Psoas muscle (tissue), 8 donors: ENCODE data around the gene PAQR4. TPM values are rescaled to one million over a fixed set of nuclear protein-coding genes. Genes with fewer than 3 reads are reported as not detected.

Source experiments
- ATAC-seq, 4 donors: fragments of 200-7000 bp; cut with Tn5 transposase; one replicate each; pipeline ENCODE4 v1.9.1; 2020; ENCODE audit warnings: moderate library complexity in 3 of 4, mild to moderate bottlenecking in 2 of 4
- DNase-seq, 2 donors: peaks; one replicate each; pipeline ENCODE4 v3.0.0-alpha.2; 2020
- H3K27ac ChIP-seq: fragments of 200-600 bp; one replicate; pipeline ENCODE4 v1.8.0; 2022
- H3K27me3 ChIP-seq, 3 donors: fragments of 200-600 bp in 1 of 3; one replicate each; pipeline versions ENCODE4 v1.6.1 to v1.8.0; 2013 to 2022; ENCODE audit warnings: low read length in 2 of 3, mild to moderate bottlenecking in 2 of 3, moderate library complexity in 1 of 3; ENCODE audit not compliant: insufficient read depth in 3 of 3
- H3K36me3 ChIP-seq, 2 donors: fragments of 200-600 bp in 1 of 2; one replicate each; pipeline versions ENCODE4 v1.6.1 to v1.8.0; 2013 to 2022; ENCODE audit warnings: low read depth in 1 of 2, mild to moderate bottlenecking in 1 of 2, moderate library complexity in 1 of 2; ENCODE audit not compliant: insufficient read depth in 1 of 2
- H3K4me1 ChIP-seq: fragments of 200-600 bp; one replicate; pipeline ENCODE4 v1.8.0; 2022
- H3K4me3 ChIP-seq: fragments of 200-600 bp; one replicate; pipeline ENCODE4 v1.8.0; 2022; ENCODE audit warnings: mild to moderate bottlenecking
- H3K9me3 ChIP-seq: fragments of 200-600 bp; one replicate; pipeline ENCODE4 v1.8.0; 2022
- CTCF ChIP-seq: fragments of 200-600 bp; IDR thresholded peaks from one replicate; pipeline ENCODE4 v1.8.0; 2022; ENCODE audit warnings: antibody characterized with exemption
- WGBS, 3 donors: extraction: QIAGEN DNeasy Blood & Tissue Kit; methylation state at CpG; one replicate each; pipeline versions ENCODE4 v1.1.6 to v1.1.7; 2013; 5-methylcytosine and 5-hydroxymethylcytosine counted together
- intact Hi-C, 2 donors: fragments of 100-400 bp; cut with DNase I; formaldehyde crosslinking; loops; one replicate each; pipeline versions ENCODE4 v1.11.0 to v1.14.2; 2022
- polyA plus RNA-seq, 3 donors: library from polyadenylated mRNA; stranded (reverse); fragments of 200-250 nt; gene quantifications; one replicate each; pipeline ENCODE4 v1.2.3, GENCODE V29; 2013
- total RNA-seq, 4 donors: library from RNA; stranded (reverse); fragmentation: NEBNext Ultra II Directional in 2 of 4; extraction: Animal tissue kit (Norgen Biotek cat#: 25700) in 2 of 4; gene quantifications; one replicate each; pipeline versions ENCODE4 v1.2.1 to v1.2.4, GENCODE V29; 2021 to 2023
- donor health status: healthy with polysubstance abuse.
- donor health status: DM: no; HTN: no; CAD: no; lungs with moderate emphysema.
- donor health status: Bipolar disorder and iron deficiency.
- donor health status: healthy.
- donor health status: DM: yes; HTN: yes; CAD: no.
- donor health status: DM: no; HTN: no; CAD: no.
- donor health status: DM: no; HTN: no; CAD: no.
- donor health status: DM: yes; HTN: yes; CAD: no.

The PAQR4 gene
- total and polyA plus RNA-seq, 7 donors, result 4.6 to 26.1 (median 12.3) TPM

GRCh38 chr16:2950353-2950724, 18.8 kb upstream of the PAQR4 start:
- ATAC-seq (no peak), DNase-seq (peak in 1 of 2 donors; percentile 27)
- H3K4me1 ChIP-seq, result peaks cover 20% of the 10 kb centered on the region
- peaks cover 0 to 6% (median 3%) of the 10 kb centered on the region in 3 donors for H3K27me3 ChIP-seq
- H3K36me3 ChIP-seq, result peaks cover 0 to 24% of the 10 kb centered on the region in 2 donors
- H3K9me3 ChIP-seq, result no peaks in the 10 kb centered on the region
- WGBS, 3 donors, result 91 to 95% (median 94%) methylated on average over 12 to 13 of the region's 13 CpGs
- intact Hi-C loops, result no loop called here
- TF ChIP-seq CTCF, result no peak
- no peak overlapping the region for H3K27ac ChIP-seq
- H3K4me3 ChIP-seq, result no peak overlapping the region

DNA sequence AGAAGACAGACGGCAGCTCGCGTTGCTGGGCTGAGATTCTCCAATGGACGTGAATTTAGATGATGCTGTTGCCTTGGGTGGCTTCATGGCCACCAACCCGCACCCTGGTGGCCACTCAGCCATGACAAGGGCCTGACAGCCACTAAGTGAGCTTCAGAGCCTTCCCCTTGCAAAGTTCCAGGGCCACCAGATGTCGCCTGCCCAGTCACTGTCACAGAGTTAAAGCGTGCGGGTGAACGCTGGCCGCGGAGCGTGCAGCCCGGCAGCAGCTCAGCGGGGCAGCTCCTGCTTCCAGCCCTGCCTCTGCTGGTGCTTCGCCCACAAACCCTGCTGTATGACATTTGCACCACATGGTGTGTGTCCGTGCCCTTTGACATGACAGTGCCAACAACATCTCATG, 18.4 kb upstream of the PAQR4 start:
- Histone ChIP-seq H3K27ac (no peak overlapping the region), H3K36me3 (peaks cover 0 to 24% of the 10 kb centered on the region in 2 donors), H3K4me1 (peaks cover 20% of the 10 kb centered on the region), H3K27me3 (peaks cover 0 to 7% (median 6%) of the 10 kb centered on the region in 3 donors), H3K4me3 (no peak overlapping the region), H3K9me3 (no peaks in the 10 kb centered on the region)
- intact Hi-C loops, result no loop called here
- peak in 1 of 2 donors; percentile 23 for DNase-seq
- ATAC-seq, result no peak
- no peak for TF ChIP-seq CTCF
- WGBS, 3 donors, result 78 to 89% (median 86%) methylated on average over 16 of the region's 16 CpGs

GRCh38 chr16:2952679-2953078, 16.5 kb upstream of the PAQR4 start:
- Histone ChIP-seq H3K36me3 (peaks cover 0 to 15% of the 10 kb centered on the region in 2 donors), H3K4me3 (no peak overlapping the region), H3K27ac (no peak overlapping the region), H3K9me3 (no peaks in the 10 kb centered on the region), H3K4me1 (peaks cover 20% of the 10 kb centered on the region), H3K27me3 (peaks cover 0 to 20% (median 6%) of the 10 kb centered on the region in 3 donors)
- WGBS, 3 donors, result 30 to 40% (median 33%) methylated on average over 11 of the region's 11 CpGs
- intact Hi-C loops, result no loop called here
- no peak for TF ChIP-seq CTCF
- ATAC-seq (no peak), DNase-seq (peak in 1 of 2 donors; percentile 28)

DNA sequence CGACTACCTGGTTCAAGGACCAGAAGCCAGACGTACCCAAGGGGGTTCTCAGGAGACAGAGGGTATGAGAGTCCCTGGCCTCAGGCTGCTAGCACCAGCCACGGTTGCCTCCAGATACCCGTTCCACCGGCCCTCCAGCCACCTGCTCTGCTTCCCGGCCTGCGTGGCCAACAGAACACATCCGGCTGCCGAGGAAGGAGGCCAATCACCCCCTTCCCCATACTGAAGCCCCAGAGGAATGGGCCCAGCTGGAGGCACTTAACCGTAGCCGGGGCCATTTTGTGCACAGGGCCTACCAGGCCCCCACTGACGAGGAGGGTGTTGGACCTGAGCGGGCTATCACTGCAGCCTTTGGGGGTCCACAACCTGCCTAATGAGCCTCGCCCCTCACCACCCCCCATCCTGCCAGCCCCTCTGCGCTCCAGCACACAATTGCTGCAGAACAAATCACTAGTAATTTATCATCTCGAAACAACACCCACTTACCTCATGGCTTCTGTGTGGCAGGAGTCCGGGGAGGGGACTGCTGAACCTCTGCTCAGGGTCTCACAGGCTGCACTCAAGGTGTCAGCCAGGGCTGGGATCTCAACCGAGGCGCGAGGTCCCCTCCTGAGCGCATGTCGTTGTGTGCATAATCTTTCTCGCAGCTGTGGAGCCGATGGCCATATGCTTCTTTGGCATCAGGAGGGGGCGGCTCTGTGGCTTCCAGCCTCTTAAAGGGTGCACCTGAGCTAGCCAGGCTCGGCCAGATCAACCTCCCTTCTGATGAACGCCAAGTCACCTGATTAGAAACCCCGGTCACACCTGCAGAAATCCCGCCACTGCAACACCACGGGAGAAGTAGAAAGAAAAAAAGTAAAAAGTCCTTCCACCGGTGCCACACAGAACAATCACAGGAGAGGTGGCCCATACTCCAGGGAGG, 15.2 kb upstream of the PAQR4 start:
- Histone ChIP-seq H3K27ac (no peak overlapping the region), H3K4me1 (peaks cover 12% of the 10 kb centered on the region), H3K36me3 (peaks cover 0 to 11% of the 10 kb centered on the region in 2 donors), H3K27me3 (peaks cover 0 to 25% (median 6%) of the 10 kb centered on the region in 3 donors), H3K9me3 (no peaks in the 10 kb centered on the region), H3K4me3 (no peak overlapping the region)
- DNase-seq (peak in 1 of 2 donors; percentile 32), ATAC-seq (no peak)
- 36 to 46% (median 37%) methylated on average over 30 to 31 of the region's 31 CpGs for WGBS, 3 donors
- TF ChIP-seq CTCF, result no peak
- intact Hi-C loops, result no loop called here
